K562 (cell line): ENCODE measurements around the gene FMOD. TPM values are rescaled to one million over a fixed set of nuclear protein-coding genes. Genes with fewer than 3 reads are reported as not detected.
A peak's percentile ranks its signal among the peaks of the same experiment; 100 is the strongest.

Experiments used
- ARID1B ChIP-seq: fragments of 450-650 bp; IDR thresholded peaks from 2 replicates; pipeline ENCODE4 v1.6.1; 2016; ENCODE audit warnings: antibody characterized with exemption, mild to moderate bottlenecking, inconsistent platforms
- CC2D1A ChIP-seq: fragments of 450-650 bp; IDR thresholded peaks from 2 replicates; pipeline ENCODE4 v1.6.1; 2017; ENCODE audit warnings: mild to moderate bottlenecking
- CEBPZ ChIP-seq: fragments of 150-350 bp; IDR thresholded peaks from 2 replicates; pipeline ENCODE4 v1.6.1; 2014; ENCODE audit warnings: low read depth, mild to moderate bottlenecking, low read length, borderline replicate concordance
- CHAMP1 ChIP-seq: fragments of 450-650 bp; IDR thresholded peaks from 2 replicates; pipeline ENCODE4 v1.6.1; 2016; ENCODE audit warnings: mild to moderate bottlenecking
- CREB5 ChIP-seq: fragments of 250-450 bp; sonication (Bioruptor Pico); IDR thresholded peaks from 2 replicates; pipeline ENCODE4 v1.5.0; 2020; ENCODE audit warnings: mild to moderate bottlenecking
- FOXM1 ChIP-seq, 2 experiments: fragments of 450-650 bp in 1 of 2; sonication (generic) in 1 of 2; formaldehyde crosslinking in 1 of 2; IDR thresholded peaks; 2 replicates each; pipeline versions ENCODE4 v1.6.1 to v1.9.0; 2017 to 2022; ENCODE audit warnings: low read depth in 2 of 2, mild to moderate bottlenecking in 2 of 2, missing genetic modification reagents in 1 of 2, moderate library complexity in 1 of 2
- HDAC1 ChIP-seq, 2 experiments: fragments of 450-650 bp; IDR thresholded peaks; 2 replicates each; pipeline ENCODE4 v1.6.1; 2016 to 2017; ENCODE audit warnings: inconsistent platforms in 1 of 2, mild to moderate bottlenecking in 1 of 2, moderate library complexity in 1 of 2
- HDAC3 ChIP-seq: fragments of 450-650 bp; IDR thresholded peaks from 2 replicates; pipeline ENCODE4 v1.6.1; 2018; ENCODE audit warnings: borderline replicate concordance, mild to moderate bottlenecking, moderate library complexity; ENCODE audit not compliant: partially characterized antibody
- HEY1 ChIP-seq: fragments of 250-450 bp; sonication (Bioruptor Pico); IDR thresholded peaks from 2 replicates; pipeline ENCODE4 v1.5.0; 2020; ENCODE audit warnings: mild to moderate bottlenecking, moderate library complexity, borderline replicate concordance
- MCM7 ChIP-seq, 2 experiments: fragments of 450-650 bp; IDR thresholded peaks; 2 replicates each; pipeline ENCODE4 v1.6.1; 2016 to 2018
- MED1 ChIP-seq: sonication (generic); formaldehyde crosslinking; IDR thresholded peaks from 2 replicates; pipeline ENCODE4 v1.8.1; 2023; ENCODE audit warnings: missing genetic modification reagents, borderline replicate concordance
- TAF15 ChIP-seq: fragments of 200-400 bp; formaldehyde crosslinking; IDR thresholded peaks from 2 replicates; pipeline ENCODE4 v1.6.1; 2017; ENCODE audit warnings: mild to moderate bottlenecking, low read depth, low read length, moderate library complexity
- THAP7 ChIP-seq: fragments of 250-450 bp; sonication (Bioruptor Pico); IDR thresholded peaks from 2 replicates; pipeline ENCODE4 v1.5.0; 2021
- ZEB2 ChIP-seq: fragments of 450-650 bp; IDR thresholded peaks from 2 replicates; pipeline ENCODE4 v1.6.1; 2016
- ZKSCAN3 ChIP-seq: fragments of 250-450 bp; sonication (Bioruptor Pico); IDR thresholded peaks from 2 replicates; pipeline ENCODE4 v1.4.0; 2020
- ZNF408 ChIP-seq: fragments of 250-450 bp; sonication (Bioruptor Pico); IDR thresholded peaks from 2 replicates; pipeline ENCODE4 v1.4.0; 2020; ENCODE audit warnings: low read depth, mild to moderate bottlenecking, moderate library complexity
- ZNF778 ChIP-seq: fragments of 450-650 bp; formaldehyde crosslinking; IDR thresholded peaks from 2 replicates; pipeline ENCODE4 v1.4.0; 2020; ENCODE audit warnings: mild to moderate bottlenecking, moderate library complexity
- polyA plus RNA-seq, 8 experiments: library from polyadenylated mRNA; depleted of rRNA in 4 of 8; stranded (reverse) in 5 of 8; unstranded in 3 of 8; fragments of >200 nt; fragmentation: Nextera tagmentation in 2 of 8; fragmentation: Illumina TruSeq in 1 of 8; extraction: Ambion mirVana in 2 of 8; extraction: Trizol in 1 of 8; gene quantifications; 2 replicates each; pipeline versions ENCODE4 v1.2.1 to v1.2.3, GENCODE V29; 2011 to 2014; ENCODE audit warnings: inconsistent platforms in 1 of 8, missing spikeins in 1 of 8
- total RNA-seq, 7 experiments: library from RNA; depleted of rRNA in 6 of 7; stranded (reverse); fragments of >200 nt in 6 of 7; fragmentation: Illumina TruSeq in 2 of 7; extraction: Trizol in 2 of 7; gene quantifications; 2 replicates each; pipeline versions ENCODE4 v1.2.1 to v1.2.3, GENCODE V29; 2011 to 2021; ENCODE audit warnings: low replicate concordance in 1 of 7

FMOD gene
- total and polyA plus RNA-seq, 9 of the 15 experiments (the other 6 are each of a cell fraction or from before 2014, with no cell fraction given): 0.03 to 0.13 (median 0.03) TPM; not detected in 6

- TF ChIP-seq HDAC3: peak; percentile 65
- TF ChIP-seq ZKSCAN3: no peak
- no peak; the same call in 1 of the 2 replicates for TF ChIP-seq CREB5 (CRISPR knock-in tag)
- TF ChIP-seq CC2D1A: no peak
- TF ChIP-seq CEBPZ: no peak
- TF ChIP-seq ZNF778 (CRISPR knock-in tag): no peak
- TF ChIP-seq ZEB2: peak; percentile 49; the same call in 1 of the 2 replicates
- peak; percentile 26 to 95; a peak in 3 of 4 replicates for TF ChIP-seq HDAC1 (IDR thresholded peaks at IDR 0.05)
- no peak for TF ChIP-seq ZNF408 (CRISPR knock-in tag)
- no peak for TF ChIP-seq MED1 (CRISPR knock-in tag)
- peak; percentile 90 for TF ChIP-seq ARID1B
- TF ChIP-seq THAP7 (CRISPR knock-in tag): no peak
- no peak for TF ChIP-seq CHAMP1
- TF ChIP-seq TAF15: no peak
- TF ChIP-seq MCM7 (IDR thresholded peaks at IDR 0.05): no peak
- no peak; the same call in 1 of the 2 replicates for TF ChIP-seq HEY1 (CRISPR knock-in tag)
- 0 out of 2 replicates have a peak, but pooled peaks have one; percentile 31 for TF ChIP-seq FOXM1 (IDR thresholded peaks at IDR 0.05; ENCODE audit: low read depth)
- TF ChIP-seq FOXM1 (CRISPR knock-in tag; IDR thresholded peaks at IDR 0.05; ENCODE audit: low read depth): peak; percentile 28; the same call in 1 of the 2 replicates
These were observed 44.6 kb downstream of the FMOD start (continued) for GRCh38 chr1:203306089-203306964.
